B cell (primary cell): ENCODE results near the gene KCNJ11.

Experiments
- EZH2 ChIP-seq: IDR thresholded peaks from 2 replicates; pipeline ENCODE4 v1.6.1; 2012; ENCODE audit warnings: borderline replicate concordance, low read depth, mild to moderate bottlenecking, moderate library complexity, low read length; ENCODE audit not compliant: insufficient read depth, poor library complexity, severe bottlenecking
- TF ChIP-seq, protein P1 (sequence below): fragments of 200-600 bp; IDR thresholded peaks from one replicate; pipeline ENCODE4 v1.8.0; 2022; ENCODE audit warnings: antibody characterized with exemption, mild to moderate bottlenecking

DNA sequence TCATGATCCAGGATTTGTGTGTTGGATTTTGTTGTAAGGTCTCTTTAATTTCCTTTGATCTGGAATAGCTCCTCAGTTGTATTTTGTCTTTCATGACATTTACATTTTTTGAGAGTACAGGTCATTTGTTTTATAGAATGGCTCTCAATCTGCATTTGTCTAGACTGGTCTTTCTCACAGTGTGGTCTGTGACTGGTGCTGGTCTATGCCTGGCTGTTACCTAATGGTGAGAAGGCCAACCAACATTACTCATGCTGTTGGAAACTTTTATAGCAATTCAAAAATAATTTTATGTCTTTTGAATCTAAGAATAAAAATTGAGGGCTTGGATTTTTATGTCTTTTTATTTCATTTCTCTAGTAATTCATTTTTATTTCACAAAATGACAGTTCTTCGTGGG lies 40.8 kb downstream of the KCNJ11 start:
- TF ChIP-seq, protein P1, sequence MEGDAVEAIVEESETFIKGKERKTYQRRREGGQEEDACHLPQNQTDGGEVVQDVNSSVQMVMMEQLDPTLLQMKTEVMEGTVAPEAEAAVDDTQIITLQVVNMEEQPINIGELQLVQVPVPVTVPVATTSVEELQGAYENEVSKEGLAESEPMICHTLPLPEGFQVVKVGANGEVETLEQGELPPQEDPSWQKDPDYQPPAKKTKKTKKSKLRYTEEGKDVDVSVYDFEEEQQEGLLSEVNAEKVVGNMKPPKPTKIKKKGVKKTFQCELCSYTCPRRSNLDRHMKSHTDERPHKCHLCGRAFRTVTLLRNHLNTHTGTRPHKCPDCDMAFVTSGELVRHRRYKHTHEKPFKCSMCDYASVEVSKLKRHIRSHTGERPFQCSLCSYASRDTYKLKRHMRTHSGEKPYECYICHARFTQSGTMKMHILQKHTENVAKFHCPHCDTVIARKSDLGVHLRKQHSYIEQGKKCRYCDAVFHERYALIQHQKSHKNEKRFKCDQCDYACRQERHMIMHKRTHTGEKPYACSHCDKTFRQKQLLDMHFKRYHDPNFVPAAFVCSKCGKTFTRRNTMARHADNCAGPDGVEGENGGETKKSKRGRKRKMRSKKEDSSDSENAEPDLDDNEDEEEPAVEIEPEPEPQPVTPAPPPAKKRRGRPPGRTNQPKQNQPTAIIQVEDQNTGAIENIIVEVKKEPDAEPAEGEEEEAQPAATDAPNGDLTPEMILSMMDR = no peak
- TF ChIP-seq EZH2 = no peak
